Measurements from ENCODE around the gene ESR1. TPM values are rescaled to one million over a fixed set of nuclear protein-coding genes. Genes with fewer than 3 reads are reported as not detected.
"Not testable (repeated sequence)": the region's sequence is repeated elsewhere in the genome, so short reads cannot be mapped to it uniquely, and the experiment has no call there.

The ESR1 gene
- polyA plus RNA-seq, 4 donors, result 0.13 to 0.55 TPM; not detected in 2

DNA sequence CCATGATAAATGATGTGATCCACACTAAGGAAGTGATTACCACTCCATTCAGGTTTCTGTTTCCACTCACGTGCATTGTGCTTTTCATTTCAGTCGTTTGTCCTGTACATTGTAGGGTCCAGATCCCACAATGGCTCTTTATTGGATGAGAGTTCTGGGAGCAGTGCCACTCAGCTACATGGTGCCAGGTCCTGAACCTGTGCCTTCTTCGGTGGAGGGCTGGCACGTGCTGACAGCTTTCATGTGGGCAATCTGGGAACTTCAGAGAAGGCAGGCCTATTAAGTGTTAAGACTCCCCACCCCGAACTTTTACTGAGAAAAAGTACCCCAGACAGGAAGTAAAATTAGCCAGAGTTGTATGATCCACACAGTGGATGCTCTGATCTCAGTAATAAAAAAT is 255.0 kb downstream of the ESR1 start:
- no peak for FAIRE-seq
- Histone ChIP-seq H3K4me1 (ENCODE audit: control insufficient read depth in 3 of 3, insufficient read depth in 2 of 3, low read depth in 1 of 3, low read length in 2 of 3) (no peaks in the 10 kb centered on the region), H3K4me3 (ENCODE audit: low read depth in 1 of 3, low read length in 3 of 3) (no peak overlapping the region), H3K9me3 (ENCODE audit: control insufficient read depth in 2 of 2, insufficient read depth in 1 of 2, low read depth in 1 of 2, low read length in 1 of 2) (no peaks in the 10 kb centered on the region), H3K27ac (ENCODE audit: low read depth in 1 of 3, low read length in 2 of 3) (no peak overlapping the region), H3K36me3 (ENCODE audit: control insufficient read depth in 3 of 3, insufficient read depth in 2 of 3, low read depth in 1 of 3, low read length in 3 of 3) (no peaks in the 10 kb centered on the region), H3K27me3 (ENCODE audit: control insufficient read depth in 3 of 3, insufficient read depth in 3 of 3, low read length in 3 of 3) (no peaks in the 10 kb centered on the region)
- WGBS, 3 donors, result 47 to 55% (median 55%) methylated on average over 5 of the region's 5 CpGs
- DNase-seq, result no peak

DNA sequence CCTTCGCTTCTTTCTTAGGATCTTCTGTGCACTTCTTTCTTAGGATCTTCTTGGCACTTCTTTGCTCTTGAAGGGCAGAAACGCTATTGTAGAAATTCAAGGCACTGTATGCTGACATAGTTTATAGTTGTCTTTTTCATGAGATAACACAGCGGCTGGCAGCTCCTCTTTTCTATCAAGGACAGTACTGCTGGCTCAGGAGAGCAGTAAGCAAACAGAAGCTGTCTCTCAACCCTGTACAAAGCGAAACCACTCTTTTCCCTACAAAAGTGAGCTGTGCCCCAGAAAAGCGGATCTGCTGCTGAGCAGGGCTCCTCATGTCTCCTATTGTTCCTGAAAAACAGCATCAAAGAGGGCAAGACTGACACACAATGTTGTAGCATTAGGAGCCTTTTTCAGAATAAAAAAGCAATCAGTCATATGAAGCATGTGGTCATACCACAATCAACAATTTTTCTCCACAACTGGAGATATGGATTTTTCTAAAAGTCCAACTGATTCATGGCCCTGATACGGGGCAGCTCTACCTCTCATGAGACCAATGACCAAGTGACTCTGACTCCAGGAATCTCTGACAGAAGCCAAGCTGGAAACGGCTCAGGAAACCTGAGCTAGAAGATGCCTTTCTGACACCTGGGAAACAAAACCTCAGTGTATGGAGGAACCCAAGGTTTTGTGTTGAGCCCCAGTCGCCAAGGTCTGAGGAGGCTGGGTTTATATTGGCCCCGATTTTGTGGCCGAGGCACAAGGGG is 255.9 kb downstream of the ESR1 start:
- H3K36me3 ChIP-seq (ENCODE audit: control insufficient read depth in 3 of 3, insufficient read depth in 2 of 3, low read depth in 1 of 3, low read length in 3 of 3), result no peaks in the 10 kb centered on the region
- no peaks in the 10 kb centered on the region for H3K9me3 ChIP-seq (ENCODE audit: control insufficient read depth in 2 of 2, insufficient read depth in 1 of 2, low read depth in 1 of 2, low read length in 1 of 2)
- no peak for FAIRE-seq
- H3K4me3 ChIP-seq (ENCODE audit: low read depth in 1 of 3, low read length in 3 of 3), result no peak overlapping the region
- no peaks in the 10 kb centered on the region for H3K4me1 ChIP-seq (ENCODE audit: control insufficient read depth in 3 of 3, insufficient read depth in 2 of 3, low read depth in 1 of 3, low read length in 2 of 3)
- H3K27me3 ChIP-seq (ENCODE audit: control insufficient read depth in 3 of 3, insufficient read depth in 3 of 3, low read length in 3 of 3), result no peaks in the 10 kb centered on the region
- no peak overlapping the region for H3K27ac ChIP-seq (ENCODE audit: low read depth in 1 of 3, low read length in 2 of 3)
- WGBS, 3 donors, result 74 to 81% (median 79%) methylated on average over 10 of the region's 10 CpGs
- no peak for DNase-seq

DNA sequence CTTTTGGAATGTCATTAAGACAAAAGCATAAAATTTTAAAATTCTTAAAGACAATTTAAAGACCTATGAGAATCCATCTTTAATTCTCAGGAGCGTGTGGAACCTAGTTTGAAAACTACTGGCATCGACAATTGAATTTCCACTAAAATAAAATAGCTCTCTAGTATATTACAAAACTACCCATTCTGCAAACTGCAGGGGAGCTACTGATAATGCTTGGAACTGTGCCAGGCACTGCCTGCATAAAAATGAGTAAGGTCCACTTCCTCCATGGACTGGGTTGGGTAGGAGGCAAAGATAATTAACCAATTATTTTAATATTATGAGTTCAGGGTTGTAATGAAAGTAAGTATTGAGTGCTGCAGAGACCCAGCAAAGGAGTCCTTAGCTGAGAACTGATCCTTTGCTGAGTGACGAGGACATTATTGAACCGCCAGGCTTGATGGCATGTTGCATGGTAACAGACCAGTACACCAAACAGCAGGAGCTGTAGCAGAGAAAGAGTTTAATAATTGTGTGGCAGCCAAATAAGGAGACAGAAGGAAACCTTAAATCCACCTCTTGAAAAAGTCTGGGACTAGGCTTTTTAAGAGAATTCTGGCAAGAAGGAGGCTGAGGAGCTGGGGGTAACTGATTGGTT is 261.3 kb downstream of the ESR1 start:
- FAIRE-seq (no peak), DNase-seq (peak in 1 of 2 donors; percentile 9)
- Histone ChIP-seq H3K9me3 (ENCODE audit: control insufficient read depth in 2 of 2, insufficient read depth in 1 of 2, low read depth in 1 of 2, low read length in 1 of 2) (no peaks in the 10 kb centered on the region), H3K4me3 (ENCODE audit: low read depth in 1 of 3, low read length in 3 of 3) (no peak overlapping the region), H3K27me3 (ENCODE audit: control insufficient read depth in 3 of 3, insufficient read depth in 3 of 3, low read length in 3 of 3) (no peaks in the 10 kb centered on the region), H3K4me1 (ENCODE audit: control insufficient read depth in 3 of 3, insufficient read depth in 2 of 3, low read depth in 1 of 3, low read length in 2 of 3) (no peaks in the 10 kb centered on the region), H3K36me3 (ENCODE audit: control insufficient read depth in 3 of 3, insufficient read depth in 2 of 3, low read depth in 1 of 3, low read length in 3 of 3) (no peaks in the 10 kb centered on the region), H3K27ac (ENCODE audit: low read depth in 1 of 3, low read length in 2 of 3) (no peak overlapping the region)
- WGBS, 3 donors, result 35 to 83% (median 51%) methylated on average over 4 of the region's 4 CpGs

DNA sequence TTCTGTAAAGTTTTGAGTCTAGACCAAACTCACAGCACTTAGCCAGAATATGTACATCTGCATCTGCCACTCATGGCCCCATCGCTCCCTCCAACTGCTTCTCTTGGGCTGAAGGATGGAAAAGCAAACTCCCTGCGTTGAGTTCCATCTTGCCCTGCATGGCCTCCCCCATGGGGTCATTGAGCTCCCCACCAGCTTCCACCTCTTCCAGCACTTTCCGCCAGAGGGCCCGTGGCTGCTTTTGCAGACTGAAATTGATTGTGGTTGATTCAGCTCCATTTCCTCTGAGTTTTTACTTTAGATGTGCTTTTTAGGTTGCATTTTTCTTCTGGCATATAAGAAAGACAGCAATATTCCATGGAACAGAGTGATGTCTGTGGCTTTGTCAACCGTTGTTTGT is 263.1 kb downstream of the ESR1 start:
- H3K27ac ChIP-seq (ENCODE audit: low read depth in 1 of 3, low read length in 2 of 3), result no peak overlapping the region
- WGBS, 3 donors, result 83 to 88% (median 86%) methylated on average over 5 of the region's 5 CpGs
- FAIRE-seq (no peak), DNase-seq (no peak)
- no peaks in the 10 kb centered on the region for H3K36me3 ChIP-seq (ENCODE audit: control insufficient read depth in 3 of 3, insufficient read depth in 2 of 3, low read depth in 1 of 3, low read length in 3 of 3)
- no peaks in the 10 kb centered on the region for H3K9me3 ChIP-seq (ENCODE audit: control insufficient read depth in 2 of 2, insufficient read depth in 1 of 2, low read depth in 1 of 2, low read length in 1 of 2)
- H3K4me3 ChIP-seq (ENCODE audit: low read depth in 1 of 3, low read length in 3 of 3), result no peak overlapping the region
- no peaks in the 10 kb centered on the region for H3K27me3 ChIP-seq (ENCODE audit: control insufficient read depth in 3 of 3, insufficient read depth in 3 of 3, low read length in 3 of 3)
- H3K4me1 ChIP-seq (ENCODE audit: control insufficient read depth in 3 of 3, insufficient read depth in 2 of 3, low read depth in 1 of 3, low read length in 2 of 3), result no peaks in the 10 kb centered on the region

DNA sequence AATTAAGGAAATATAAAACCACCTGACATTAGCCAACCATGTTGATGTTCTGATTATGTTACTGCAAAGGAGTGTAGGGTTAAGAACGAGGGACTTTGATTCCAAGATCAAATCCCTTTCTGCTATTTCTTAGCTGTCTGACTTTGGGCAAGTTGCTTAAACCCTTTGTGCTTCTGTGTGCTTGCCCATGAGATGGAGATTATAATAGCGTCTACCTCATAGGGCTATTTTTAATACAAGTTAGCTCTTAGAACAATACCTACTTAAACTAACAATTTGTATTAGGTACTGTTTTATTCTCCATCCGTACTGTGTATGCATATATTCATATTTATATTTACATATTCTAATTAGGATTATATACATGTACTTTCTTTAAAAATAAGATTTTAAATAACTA is 263.8 kb downstream of the ESR1 start:
- WGBS, 3 donors, result 73 to 83% (median 80%) methylated on average over 3 of the region's 3 CpGs
- Histone ChIP-seq H3K9me3 (ENCODE audit: control insufficient read depth in 2 of 2, insufficient read depth in 1 of 2, low read depth in 1 of 2, low read length in 1 of 2) (no peaks in the 10 kb centered on the region), H3K27ac (ENCODE audit: low read depth in 1 of 3, low read length in 2 of 3) (no peak overlapping the region), H3K36me3 (ENCODE audit: control insufficient read depth in 3 of 3, insufficient read depth in 2 of 3, low read depth in 1 of 3, low read length in 3 of 3) (no peaks in the 10 kb centered on the region), H3K4me1 (ENCODE audit: control insufficient read depth in 3 of 3, insufficient read depth in 2 of 3, low read depth in 1 of 3, low read length in 2 of 3) (no peaks in the 10 kb centered on the region), H3K4me3 (ENCODE audit: low read depth in 1 of 3, low read length in 3 of 3) (no peak overlapping the region), H3K27me3 (ENCODE audit: control insufficient read depth in 3 of 3, insufficient read depth in 3 of 3, low read length in 3 of 3) (no peaks in the 10 kb centered on the region)
- DNase-seq, result no peak
- FAIRE-seq, result peak; percentile 10

DNA sequence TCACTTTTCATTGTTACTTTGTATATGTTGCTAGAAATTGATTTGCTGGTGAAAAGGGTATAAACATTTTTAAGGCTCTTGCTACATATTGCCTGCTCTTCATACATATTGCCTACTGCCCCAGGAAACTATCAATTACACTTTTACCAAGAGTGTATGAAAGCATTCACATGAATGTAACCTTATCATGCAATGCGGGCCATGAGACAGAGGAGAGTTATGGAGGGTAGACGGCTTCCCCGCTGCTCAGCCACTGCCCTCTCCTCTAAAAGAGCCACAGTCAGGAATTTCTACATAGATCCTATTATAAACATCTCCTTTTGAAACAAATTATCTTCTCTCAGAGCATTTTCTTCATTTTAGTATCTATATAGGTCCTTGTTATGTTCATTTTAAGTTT is 264.4 kb downstream of the ESR1 start:
- Histone ChIP-seq H3K27me3 (ENCODE audit: control insufficient read depth in 3 of 3, insufficient read depth in 3 of 3, low read length in 3 of 3) (no peaks in the 10 kb centered on the region), H3K36me3 (ENCODE audit: control insufficient read depth in 3 of 3, insufficient read depth in 2 of 3, low read depth in 1 of 3, low read length in 3 of 3) (no peaks in the 10 kb centered on the region), H3K9me3 (ENCODE audit: control insufficient read depth in 2 of 2, insufficient read depth in 1 of 2, low read depth in 1 of 2, low read length in 1 of 2) (no peaks in the 10 kb centered on the region), H3K4me3 (ENCODE audit: low read depth in 1 of 3, low read length in 3 of 3) (no peak overlapping the region), H3K27ac (ENCODE audit: low read depth in 1 of 3, low read length in 2 of 3) (no peak overlapping the region), H3K4me1 (ENCODE audit: control insufficient read depth in 3 of 3, insufficient read depth in 2 of 3, low read depth in 1 of 3, low read length in 2 of 3) (no peaks in the 10 kb centered on the region)
- FAIRE-seq (no peak), DNase-seq (no peak)
- 72 to 88% (median 74%) methylated on average over 3 of the region's 3 CpGs for WGBS, 3 donors

DNA sequence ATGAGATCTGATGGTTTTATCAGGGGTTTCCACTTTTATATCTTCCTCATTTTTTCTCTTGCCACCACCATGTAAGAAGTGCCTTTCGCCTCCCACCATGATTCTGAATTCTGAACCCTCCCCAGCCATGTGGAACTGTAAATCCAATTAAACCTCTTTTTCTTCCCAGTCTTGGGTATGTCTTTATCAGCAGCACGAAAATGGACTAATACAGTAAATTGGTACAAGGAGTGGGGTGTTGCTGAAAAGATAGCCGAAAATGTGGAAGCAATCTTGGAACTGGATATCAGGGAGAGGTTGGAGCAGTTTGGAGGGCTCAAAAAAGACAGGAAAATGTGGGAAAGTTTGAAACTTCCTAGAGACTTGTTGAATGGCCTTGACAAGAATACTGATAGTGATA is 268.8 kb downstream of the ESR1 start:
- not testable (repeated sequence) for DNase-seq; H3K27me3 ChIP-seq (ENCODE audit: control insufficient read depth in 3 of 3, insufficient read depth in 3 of 3, low read length in 3 of 3); H3K9me3 ChIP-seq (ENCODE audit: control insufficient read depth in 2 of 2, insufficient read depth in 1 of 2, low read depth in 1 of 2, low read length in 1 of 2); H3K27ac ChIP-seq (ENCODE audit: low read depth in 1 of 3, low read length in 2 of 3); H3K4me1 ChIP-seq (ENCODE audit: control insufficient read depth in 3 of 3, insufficient read depth in 2 of 3, low read depth in 1 of 3, low read length in 2 of 3); H3K4me3 ChIP-seq (ENCODE audit: low read depth in 1 of 3, low read length in 3 of 3); H3K36me3 ChIP-seq (ENCODE audit: control insufficient read depth in 3 of 3, insufficient read depth in 2 of 3, low read depth in 1 of 3, low read length in 3 of 3); FAIRE-seq
- WGBS, 3 donors, result 48 to 70% (median 67%) methylated on average over 3 of the region's 3 CpGs

DNA sequence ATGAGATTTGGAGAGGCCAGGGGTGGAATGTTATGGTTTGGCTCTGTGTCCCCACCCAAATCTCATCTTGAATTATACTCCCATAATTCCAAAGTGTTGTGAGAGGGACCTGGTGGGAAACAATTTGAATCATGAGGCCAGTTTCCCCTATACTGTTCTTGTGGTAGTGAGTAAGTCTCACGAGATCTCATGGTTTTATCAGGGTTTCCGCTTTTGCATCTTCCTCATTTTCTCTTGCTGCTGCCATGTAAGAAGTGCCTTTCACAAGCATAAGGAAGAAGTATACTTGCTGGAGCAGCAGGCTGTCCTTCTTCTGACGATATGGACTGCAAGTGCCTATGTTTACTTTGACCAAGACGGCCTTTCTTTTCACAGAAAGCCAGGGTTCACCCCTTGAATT is 270.5 kb downstream of the ESR1 start:
- no peak for DNase-seq
- FAIRE-seq, result no peak
- Histone ChIP-seq H3K27me3 (ENCODE audit: control insufficient read depth in 3 of 3, insufficient read depth in 3 of 3, low read length in 3 of 3) (no peaks in the 10 kb centered on the region), H3K9me3 (ENCODE audit: control insufficient read depth in 2 of 2, insufficient read depth in 1 of 2, low read depth in 1 of 2, low read length in 1 of 2) (no peaks in the 10 kb centered on the region), H3K4me1 (ENCODE audit: control insufficient read depth in 3 of 3, insufficient read depth in 2 of 3, low read depth in 1 of 3, low read length in 2 of 3) (no peaks in the 10 kb centered on the region), H3K27ac (ENCODE audit: low read depth in 1 of 3, low read length in 2 of 3) (no peak overlapping the region), H3K36me3 (ENCODE audit: control insufficient read depth in 3 of 3, insufficient read depth in 2 of 3, low read depth in 1 of 3, low read length in 3 of 3) (no peaks in the 10 kb centered on the region), H3K4me3 (ENCODE audit: low read depth in 1 of 3, low read length in 3 of 3) (no peak overlapping the region)
- WGBS, 3 donors, result 63 to 83% (median 77%) methylated on average over 4 of the region's 4 CpGs

DNA sequence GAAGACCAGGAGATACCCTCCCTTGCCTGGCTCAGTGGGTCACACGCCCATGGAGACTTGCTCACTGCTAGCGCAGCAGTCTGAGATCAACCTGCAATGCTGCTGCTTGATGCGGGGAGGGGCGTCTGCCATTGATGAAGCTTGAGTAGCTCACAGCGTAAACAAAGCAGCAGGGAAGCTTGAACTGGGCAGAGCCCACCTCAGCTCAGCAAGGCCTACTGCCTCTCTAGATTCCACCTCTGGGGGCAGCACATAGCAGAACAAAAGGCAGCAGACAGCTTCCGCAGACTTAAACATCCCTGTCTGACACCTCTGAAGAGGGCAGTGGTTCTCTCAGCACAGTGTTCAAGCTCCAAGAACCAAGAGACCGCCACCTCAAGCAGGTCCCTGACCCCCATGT is 271.3 kb downstream of the ESR1 start:
- Histone ChIP-seq H3K27ac (ENCODE audit: low read depth in 1 of 3, low read length in 2 of 3) (no peak overlapping the region), H3K4me1 (ENCODE audit: control insufficient read depth in 3 of 3, insufficient read depth in 2 of 3, low read depth in 1 of 3, low read length in 2 of 3) (no peaks in the 10 kb centered on the region), H3K4me3 (ENCODE audit: low read depth in 1 of 3, low read length in 3 of 3) (no peak overlapping the region), H3K27me3 (ENCODE audit: control insufficient read depth in 3 of 3, insufficient read depth in 3 of 3, low read length in 3 of 3) (no peaks in the 10 kb centered on the region), H3K9me3 (ENCODE audit: control insufficient read depth in 2 of 2, insufficient read depth in 1 of 2, low read depth in 1 of 2, low read length in 1 of 2) (no peaks in the 10 kb centered on the region), H3K36me3 (ENCODE audit: control insufficient read depth in 3 of 3, insufficient read depth in 2 of 3, low read depth in 1 of 3, low read length in 3 of 3) (no peaks in the 10 kb centered on the region)
- DNase-seq, result no peak
- 64 to 77% (median 67%) methylated on average over 7 of the region's 7 CpGs for WGBS, 3 donors
- no peak for FAIRE-seq
